PC-9 (cell line): ENCODE data around the gene TM9SF1. TPM values are rescaled to one million over a fixed set of nuclear protein-coding genes. Genes with fewer than 3 reads are reported as not detected.

Experiments used
- BruUV-seq: library from RNA; stranded (reverse); fragments of 400-500 nt; replicated peaks from 2 replicates; lab custom pipeline; 2021; lab: Mats Ljungman, UMichigan
- CTCF ChIA-PET: fragments of 300-600 bp; sonication (Branson Sonifier 250); formaldehyde crosslinking; loops from one replicate; lab custom pipeline; 2022; ENCODE audit warnings: antibody characterized with exemption; lab: Charles Lee
- POLR2A ChIA-PET: fragments of 300-600 bp; sonication (Branson Sonifier 250); formaldehyde crosslinking; loops from one replicate; lab custom pipeline; 2022; ENCODE audit warnings: antibody characterized with exemption; ENCODE audit not compliant: unreplicated experiment; lab: Charles Lee
- DNase-seq, 2 experiments: peaks; one replicate each; pipeline versions ENCODE4 v3.0.0 to v3.0.0-alpha.2; 2015 to 2022; ENCODE audit warnings: mixed read lengths in 1 of 2
- H2AFZ ChIP-seq: fragments of 200-600 bp; sonication (generic); 2 replicates; pipeline ENCODE4 v1.8.1; 2017; ENCODE audit warnings: antibody characterized with exemption
- H3F3A ChIP-seq: fragments of 200-600 bp; sonication (generic); 2 replicates; pipeline ENCODE4 v1.8.1; 2017; ENCODE audit warnings: antibody characterized with exemption, mild to moderate bottlenecking, low read depth; ENCODE audit not compliant: insufficient read depth
- H3K27ac ChIP-seq: fragments of 200-600 bp; sonication (generic); 2 replicates; pipeline ENCODE4 v1.6.1; 2016; ENCODE audit warnings: mixed run types
- H3K27me3 ChIP-seq: fragments of 200-600 bp; sonication (generic); 2 replicates; pipeline ENCODE4 v1.6.1; 2016; ENCODE audit warnings: low read depth, mixed run types; ENCODE audit not compliant: insufficient read depth
- H3K36me3 ChIP-seq: fragments of 200-600 bp; sonication (generic); 2 replicates; pipeline ENCODE4 v1.6.1; 2016; ENCODE audit warnings: low read depth, mixed run types
- H3K4me1 ChIP-seq: fragments of 200-600 bp; sonication (generic); replicated peaks from 2 replicates; pipeline ENCODE4 v1.6.1; 2016; ENCODE audit warnings: mixed run types; ENCODE audit not compliant: insufficient read depth
- H3K4me2 ChIP-seq: fragments of 200-600 bp; sonication (generic); 2 replicates; pipeline ENCODE4 v1.6.1; 2017; ENCODE audit warnings: mixed run types
- H3K4me3 ChIP-seq: fragments of 200-600 bp; sonication (generic); 2 replicates; pipeline ENCODE4 v1.6.1; 2016; ENCODE audit warnings: mixed run types
- H3K79me2 ChIP-seq: fragments of 200-600 bp; sonication (generic); 2 replicates; pipeline ENCODE4 v1.6.1; 2017; ENCODE audit warnings: low read depth, mixed run types
- H3K9me2 ChIP-seq: fragments of 200-600 bp; sonication (generic); 2 replicates; pipeline ENCODE4 v1.8.1; 2017; ENCODE audit warnings: mild to moderate bottlenecking; ENCODE audit not compliant: insufficient read depth
- H3K9me3 ChIP-seq: fragments of 200-600 bp; sonication (generic); 2 replicates; pipeline ENCODE4 v1.8.1; 2016; ENCODE audit warnings: low read depth; ENCODE audit not compliant: insufficient read depth
- H4K20me1 ChIP-seq: fragments of 200-600 bp; sonication (generic); 2 replicates; pipeline ENCODE4 v1.8.1; 2017; ENCODE audit not compliant: insufficient read depth
- CTCF ChIP-seq: fragments of 200-600 bp; sonication (generic); conservative IDR thresholded peaks from 2 replicates; pipeline ENCODE4 v1.6.1; 2017; ENCODE audit warnings: mixed run types, antibody characterized with exemption, mild to moderate bottlenecking, moderate library complexity
- EZH2 ChIP-seq: fragments of 200-600 bp; sonication (generic); IDR thresholded peaks from 2 replicates; pipeline ENCODE4 v1.8.0; 2017; ENCODE audit warnings: antibody characterized with exemption, low read depth
- intact Hi-C: fragments of 100-400 bp; cut with micrococcal nuclease; formaldehyde crosslinking; loops from one replicate; pipeline ENCODE4 v1.10.0; 2022; ENCODE audit not compliant: unreplicated experiment
- total RNA-seq: library from RNA; stranded (reverse); gene quantifications from 2 replicates; pipeline ENCODE4 v1.2.3, GENCODE V29; 2021

The TM9SF1 gene
- total RNA-seq, 1 experiment from 2014 or later: 37.3 TPM

GRCh38 chr14:24176599-24176998, 18.6 kb downstream of the TM9SF1 start:
- DNase-seq: no peak
- POLR2A ChIA-PET: no interaction called here

GRCh38 chr14:24172871-24173281, 22.4 kb downstream of the TM9SF1 start:
- CTCF ChIA-PET: no interaction called here
- Histone ChIP-seq H3K27ac (no peak overlapping the region), H3K9me2 (no peaks in the 10 kb centered on the region), H4K20me1 (no peaks in the 10 kb centered on the region), H3K4me2 (no peak overlapping the region), H3K36me3 (no peaks in the 10 kb centered on the region), H3K4me3 (no peak overlapping the region), H3K4me1 (no peaks in the 10 kb centered on the region), H2AFZ (no peak overlapping the region), H3K79me2 (no peaks in the 10 kb centered on the region), H3K9me3 (no peaks in the 10 kb centered on the region), H3K27me3 (no peaks in the 10 kb centered on the region), H3F3A (no peaks in the 10 kb centered on the region; the same call in 1 of the 2 replicates)
- TF ChIP-seq CTCF: no peak
- no peak for TF ChIP-seq EZH2
- DNase-seq: no peak
- intact Hi-C loops: no loop called here
- POLR2A ChIA-PET: no interaction called here
- no TSS peak for BruUV-seq

More at GRCh38 chr14:24176599-24176998, 18.6 kb downstream of the TM9SF1 start:
- Histone ChIP-seq H3K4me2 (no peak overlapping the region), H3F3A (no peaks in the 10 kb centered on the region; the same call in 1 of the 2 replicates), H3K27ac (no peak overlapping the region), H3K9me3 (no peaks in the 10 kb centered on the region), H3K36me3 (no peaks in the 10 kb centered on the region), H4K20me1 (no peaks in the 10 kb centered on the region; the same call in 1 of the 2 replicates), H3K4me1 (no peaks in the 10 kb centered on the region), H3K9me2 (no peaks in the 10 kb centered on the region), H3K27me3 (no peaks in the 10 kb centered on the region), H3K4me3 (no peak overlapping the region), H2AFZ (no peak overlapping the region), H3K79me2 (no peaks in the 10 kb centered on the region)
- no peak for TF ChIP-seq EZH2
- TF ChIP-seq CTCF: no peak
- intact Hi-C loops: no loop called here
- CTCF ChIA-PET: no interaction called here
- no TSS peak for BruUV-seq

- no peaks in the 10 kb centered on the region for H3K9me2 ChIP-seq
- ChIA-PET CTCF (no interaction called here), POLR2A (no interaction called here)
- H3F3A ChIP-seq: no peaks in the 10 kb centered on the region; the same call in 1 of the 2 replicates
- no peaks in the 10 kb centered on the region for H3K36me3 ChIP-seq
- no peak for DNase-seq
- no TSS peak for BruUV-seq
- no peaks in the 10 kb centered on the region for H3K79me2 ChIP-seq
- H3K27ac ChIP-seq: no peak overlapping the region
- intact Hi-C loops: no loop called here
- H3K4me3 ChIP-seq: no peak overlapping the region
- no peaks in the 10 kb centered on the region for H4K20me1 ChIP-seq
- no peak overlapping the region for H2AFZ ChIP-seq
- H3K9me3 ChIP-seq: no peaks in the 10 kb centered on the region
- H3K4me2 ChIP-seq: no peak overlapping the region
- TF ChIP-seq EZH2 (no peak), CTCF (no peak)
- no peaks in the 10 kb centered on the region for H3K4me1 ChIP-seq
- no peaks in the 10 kb centered on the region for H3K27me3 ChIP-seq
Measured at GRCh38 chr14:24172261-24172860, 22.9 kb downstream of the TM9SF1 start.
